SK-N-SH treated with all-trans-retinoic acid at 6 μM for 48 hours (cell line): ENCODE data around the gene NR4A2.

Source experiments
- ARNTL ChIP-seq: fragments of 450-650 bp; formaldehyde crosslinking; IDR thresholded peaks from 2 replicates; pipeline ENCODE4 v1.5.0; 2020; ENCODE audit warnings: low read depth, mild to moderate bottlenecking, moderate library complexity, borderline replicate concordance
- CSDC2 ChIP-seq: fragments of 250-450 bp; sonication (Bioruptor Pico); IDR thresholded peaks from 2 replicates; pipeline ENCODE4 v1.5.0; 2020; ENCODE audit warnings: mild to moderate bottlenecking, moderate library complexity
- GLIS3 ChIP-seq: fragments of 250-450 bp; sonication (Bioruptor Pico); IDR thresholded peaks from 2 replicates; pipeline ENCODE4 v1.5.0; 2020; ENCODE audit warnings: mild to moderate bottlenecking, moderate library complexity
- ISL1 ChIP-seq: fragments of 250-450 bp; sonication (Bioruptor Pico); IDR thresholded peaks from 2 replicates; pipeline ENCODE4 v2.1.2; 2022; ENCODE audit warnings: mild to moderate bottlenecking, moderate library complexity
- PPARA ChIP-seq: fragments of 250-450 bp; sonication (Bioruptor Pico); IDR thresholded peaks from 2 replicates; pipeline ENCODE4 v1.5.0; 2020; ENCODE audit warnings: mild to moderate bottlenecking, borderline replicate concordance
- RARB ChIP-seq: fragments of 250-450 bp; sonication (Bioruptor Pico); IDR thresholded peaks from 2 replicates; pipeline ENCODE4 v1.8.0; 2021; ENCODE audit warnings: mild to moderate bottlenecking, moderate library complexity
- ZC3H10 ChIP-seq: fragments of 250-450 bp; sonication (Bioruptor Pico); IDR thresholded peaks from 2 replicates; pipeline ENCODE4 v1.5.1; 2021; ENCODE audit warnings: mild to moderate bottlenecking, moderate library complexity
- ZFP3 ChIP-seq: fragments of 250-450 bp; sonication (Bioruptor Pico); IDR thresholded peaks from 2 replicates; pipeline ENCODE4 v1.5.0; 2020; ENCODE audit warnings: mild to moderate bottlenecking, moderate library complexity
- ZFP30 ChIP-seq: fragments of 450-650 bp; formaldehyde crosslinking; IDR thresholded peaks from 2 replicates; pipeline ENCODE4 v1.5.0; 2022; ENCODE audit warnings: mild to moderate bottlenecking, moderate library complexity
- ZNF565 ChIP-seq: fragments of 450-650 bp; formaldehyde crosslinking; conservative IDR thresholded peaks from 2 replicates; pipeline ENCODE4 v1.5.0; 2020; ENCODE audit warnings: low read depth, mild to moderate bottlenecking, moderate library complexity
- TF ChIP-seq, protein P1 (sequence below): fragments of 250-450 bp; sonication (Bioruptor Pico); IDR thresholded peaks from 2 replicates; pipeline ENCODE4 v1.5.0; 2020; ENCODE audit warnings: mild to moderate bottlenecking, moderate library complexity
- TF ChIP-seq, protein P2 (sequence below): fragments of 250-450 bp; sonication (Bioruptor Pico); IDR thresholded peaks from 2 replicates; pipeline ENCODE4 v1.5.1; 2020; ENCODE audit warnings: low read depth, mild to moderate bottlenecking, moderate library complexity

DNA sequence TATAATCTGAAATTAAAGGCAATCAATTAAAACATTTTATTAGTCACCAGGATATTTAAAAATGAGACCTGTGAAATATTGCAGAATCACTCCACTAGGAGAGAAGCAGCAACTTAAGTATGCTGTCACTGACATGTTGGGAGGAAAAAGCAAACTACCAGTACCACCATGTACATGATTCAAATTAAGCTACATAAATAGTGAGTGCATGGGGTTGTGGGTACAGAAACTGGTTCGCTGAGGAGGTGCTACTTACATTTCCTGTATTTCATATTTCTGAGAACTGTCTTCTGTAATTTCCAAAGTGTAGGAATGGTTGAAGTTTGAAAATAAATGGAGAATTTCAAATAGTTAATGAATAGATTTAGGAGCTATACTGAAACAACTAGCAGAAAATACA, 7.9 kb upstream of the NR4A2 start:
- TF ChIP-seq RARB (CRISPR knock-in tag) (no peak), ZFP30 (CRISPR knock-in tag) (no peak), CSDC2 (CRISPR knock-in tag) (no peak), ZC3H10 (no peak), GLIS3 (CRISPR knock-in tag) (no peak), ARNTL (CRISPR knock-in tag) (no peak), ZFP3 (CRISPR knock-in tag) (no peak), ZNF565 (CRISPR knock-in tag) (no peak), ISL1 (no peak), PPARA (CRISPR knock-in tag) (no peak)
- TF ChIP-seq, protein P1, sequence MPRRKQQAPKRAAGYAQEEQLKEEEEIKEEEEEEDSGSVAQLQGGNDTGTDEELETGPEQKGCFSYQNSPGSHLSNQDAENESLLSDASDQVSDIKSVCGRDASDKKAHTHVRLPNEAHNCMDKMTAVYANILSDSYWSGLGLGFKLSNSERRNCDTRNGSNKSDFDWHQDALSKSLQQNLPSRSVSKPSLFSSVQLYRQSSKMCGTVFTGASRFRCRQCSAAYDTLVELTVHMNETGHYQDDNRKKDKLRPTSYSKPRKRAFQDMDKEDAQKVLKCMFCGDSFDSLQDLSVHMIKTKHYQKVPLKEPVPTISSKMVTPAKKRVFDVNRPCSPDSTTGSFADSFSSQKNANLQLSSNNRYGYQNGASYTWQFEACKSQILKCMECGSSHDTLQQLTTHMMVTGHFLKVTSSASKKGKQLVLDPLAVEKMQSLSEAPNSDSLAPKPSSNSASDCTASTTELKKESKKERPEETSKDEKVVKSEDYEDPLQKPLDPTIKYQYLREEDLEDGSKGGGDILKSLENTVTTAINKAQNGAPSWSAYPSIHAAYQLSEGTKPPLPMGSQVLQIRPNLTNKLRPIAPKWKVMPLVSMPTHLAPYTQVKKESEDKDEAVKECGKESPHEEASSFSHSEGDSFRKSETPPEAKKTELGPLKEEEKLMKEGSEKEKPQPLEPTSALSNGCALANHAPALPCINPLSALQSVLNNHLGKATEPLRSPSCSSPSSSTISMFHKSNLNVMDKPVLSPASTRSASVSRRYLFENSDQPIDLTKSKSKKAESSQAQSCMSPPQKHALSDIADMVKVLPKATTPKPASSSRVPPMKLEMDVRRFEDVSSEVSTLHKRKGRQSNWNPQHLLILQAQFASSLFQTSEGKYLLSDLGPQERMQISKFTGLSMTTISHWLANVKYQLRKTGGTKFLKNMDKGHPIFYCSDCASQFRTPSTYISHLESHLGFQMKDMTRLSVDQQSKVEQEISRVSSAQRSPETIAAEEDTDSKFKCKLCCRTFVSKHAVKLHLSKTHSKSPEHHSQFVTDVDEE (CRISPR knock-in tag) = no peak
- TF ChIP-seq, protein P2, sequence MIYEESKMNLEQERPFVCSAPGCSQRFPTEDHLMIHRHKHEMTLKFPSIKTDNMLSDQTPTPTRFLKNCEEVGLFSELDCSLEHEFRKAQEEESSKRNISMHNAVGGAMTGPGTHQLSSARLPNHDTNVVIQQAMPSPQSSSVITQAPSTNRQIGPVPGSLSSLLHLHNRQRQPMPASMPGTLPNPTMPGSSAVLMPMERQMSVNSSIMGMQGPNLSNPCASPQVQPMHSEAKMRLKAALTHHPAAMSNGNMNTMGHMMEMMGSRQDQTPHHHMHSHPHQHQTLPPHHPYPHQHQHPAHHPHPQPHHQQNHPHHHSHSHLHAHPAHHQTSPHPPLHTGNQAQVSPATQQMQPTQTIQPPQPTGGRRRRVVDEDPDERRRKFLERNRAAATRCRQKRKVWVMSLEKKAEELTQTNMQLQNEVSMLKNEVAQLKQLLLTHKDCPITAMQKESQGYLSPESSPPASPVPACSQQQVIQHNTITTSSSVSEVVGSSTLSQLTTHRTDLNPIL (CRISPR knock-in tag) = no peak
